NB4 (cell line): Measurements from ENCODE around the gene TNIP1.

Experiments used
- DNase-seq: peaks from one replicate; pipeline ENCODE4 v3.0.0; 2010; ENCODE audit warnings: low read depth
- H3K4me3 ChIP-seq: one replicate; pipeline ENCODE4 v1.5.1; 2011; ENCODE audit warnings: mild to moderate bottlenecking, low read depth, low read length, moderate library complexity
- CTCF ChIP-seq: IDR thresholded peaks from one replicate; pipeline ENCODE4 v1.5.1; 2012; ENCODE audit warnings: low read depth, low read length
- MAX ChIP-seq: IDR thresholded peaks from 2 replicates; pipeline ENCODE4 v1.6.1; 2011; ENCODE audit warnings: low read depth, low read length
- MYC ChIP-seq: IDR thresholded peaks from 2 replicates; pipeline ENCODE4 v1.6.1; 2011; ENCODE audit warnings: low read depth, low read length
- POLR2A ChIP-seq: IDR thresholded peaks from 2 replicates; pipeline ENCODE4 v1.6.1; 2011; ENCODE audit warnings: mild to moderate bottlenecking; ENCODE audit not compliant: insufficient read length; ENCODE audit errors: extremely low read depth

TNIP1 gene

GRCh38 chr5:151115272-151115905 is 34.6 kb upstream of the TNIP1 start:
- DNase-seq = peak; percentile 66
- H3K4me3 ChIP-seq = no peak overlapping the region
- TF ChIP-seq MAX (0 out of 2 replicates have a peak, but pooled peaks have one; percentile 22), CTCF (peak; percentile 87), POLR2A (no peak), MYC (no peak)

GRCh38 chr5:151113651-151114050 is 32.8 kb upstream of the TNIP1 start:
- TF ChIP-seq CTCF = no peak
- TF ChIP-seq MYC = no peak
- TF ChIP-seq POLR2A = no peak
- TF ChIP-seq MAX = no peak
- no peak for DNase-seq

GRCh38 chr5:151110992-151111391 is 30.2 kb upstream of the TNIP1 start:
- TF ChIP-seq MYC (no peak), MAX (no peak), CTCF (no peak), POLR2A (no peak)
- no peak for DNase-seq
- H3K4me3 ChIP-seq = no peak overlapping the region

More at GRCh38 chr5:151113651-151114050, 32.8 kb upstream of the TNIP1 start:
- no peak overlapping the region for H3K4me3 ChIP-seq

GRCh38 chr5:151110122-151110681 is 29.4 kb upstream of the TNIP1 start:
- no peak for DNase-seq
- H3K4me3 ChIP-seq = no peak overlapping the region
- TF ChIP-seq POLR2A (no peak), MAX (no peak), MYC (no peak), CTCF (no peak)

GRCh38 chr5:151108566-151108965 is 27.7 kb upstream of the TNIP1 start:
- H3K4me3 ChIP-seq = no peak overlapping the region
- TF ChIP-seq POLR2A (no peak), MYC (no peak), MAX (no peak), CTCF (no peak)
- no peak for DNase-seq
